ENCODE data around the gene TPRN.

GRCh38 chr9:137143459-137143858, 57.1 kb downstream of the TPRN start:
- TF ChIP-seq POLR2A (IDR thresholded peaks at IDR 0.05; ENCODE audit: low read depth, low read length) (no peak), POLR2AphosphoS5 (IDR thresholded peaks at IDR 0.05; ENCODE audit: low read depth, low read length) (no peak), TAF1 (IDR thresholded peaks at IDR 0.05; ENCODE audit: low read depth, low read length) (no peak), POU2F2 (IDR thresholded peaks at IDR 0.05; ENCODE audit: low read depth, low read length) (no peak), SPI1 (IDR thresholded peaks at IDR 0.05; ENCODE audit: low read depth, low read length) (no peak), PAX5 (IDR thresholded peaks at IDR 0.05; ENCODE audit: insufficient read depth, low read length, severe bottlenecking) (no peak)

All from GM12891 (cell line).